Esophagus squamous epithelium (tissue), 5 donors: ENCODE results near the gene TIGAR. TPM values are rescaled to one million over a fixed set of nuclear protein-coding genes. Genes with fewer than 3 reads are reported as not detected.

Experiments
- DNase-seq: peaks from one replicate; lab custom pipeline; 2025; lab: John Stamatoyannopoulos, UW
- H3K27ac ChIP-seq, 4 donors: fragments of 200-600 bp; sonication (generic); one replicate each; pipeline ENCODE4 v1.5.1; 2016 to 2019; ENCODE audit warnings: mild to moderate bottlenecking in 1 of 4
- H3K27me3 ChIP-seq, 4 donors: fragments of 200-600 bp; sonication (generic); 1 replicate in 3 of 4; 2 replicates in 1 of 4; pipeline versions ENCODE4 v1.5.1 to v1.6.0; 2017 to 2021; ENCODE audit warnings: antibody characterized with exemption in 1 of 4
- H3K36me3 ChIP-seq, 3 donors: fragments of 200-600 bp; sonication (generic); one replicate each; pipeline ENCODE4 v1.5.1; 2016 to 2019
- H3K4me1 ChIP-seq, 3 donors: fragments of 200-600 bp; sonication (generic); one replicate each; pipeline ENCODE4 v1.5.1; 2017 to 2019
- H3K4me3 ChIP-seq, 4 donors: fragments of 200-600 bp; sonication (generic); 1 replicate in 3 of 4; 2 replicates in 1 of 4; pipeline ENCODE4 v1.5.1; 2016 to 2019; ENCODE audit warnings: mild to moderate bottlenecking in 2 of 4, moderate library complexity in 1 of 4
- H3K9me3 ChIP-seq, 3 donors: fragments of 200-600 bp; sonication (generic); one replicate each; pipeline ENCODE4 v1.5.1; 2016 to 2019
- CTCF ChIP-seq, 6 experiments: fragments of 450-650 bp in 4 of 6; fragments of 200-600 bp in 2 of 6; sonication (generic) in 2 of 6; IDR thresholded peaks; one replicate each; pipeline ENCODE4 v1.5.1; 2016 to 2019; ENCODE audit warnings: antibody characterized with exemption in 6 of 6, mild to moderate bottlenecking in 4 of 6, moderate library complexity in 4 of 6
- POLR2A ChIP-seq, 4 donors: fragments of 450-650 bp; IDR thresholded peaks; one replicate each; pipeline ENCODE4 v1.6.1; 2017; ENCODE audit warnings: antibody characterized with exemption in 4 of 4, mild to moderate bottlenecking in 4 of 4, moderate library complexity in 3 of 4
- WGBS, 2 donors: methylation state at CpG; one replicate each; pipeline ENCODE4 v1.1.5; 2018; 5-methylcytosine and 5-hydroxymethylcytosine counted together
- intact Hi-C: fragments of 100-400 bp; cut with DNase I; formaldehyde crosslinking; loops from one replicate; pipeline ENCODE4 v1.15.0; 2022
- total RNA-seq, 4 donors: library from RNA; depleted of rRNA; stranded (reverse); fragments of >200 nt; gene quantifications; one replicate each; pipeline ENCODE4 v1.1.0, GENCODE V29; 2016
- donor health status: DM: yes; HTN: yes; CAD: no.

The TIGAR gene
- total RNA-seq, 4 donors from 2014 or later, result 5.1 to 8.1 (median 5.9) TPM

- Histone ChIP-seq H3K9me3 (no peaks in the 10 kb centered on the region), H3K36me3 (no peaks in the 10 kb centered on the region), H3K4me1 (no peaks in the 10 kb centered on the region), H3K4me3 (no peak overlapping the region), H3K27ac (no peak overlapping the region), H3K27me3 (peaks cover 0 to 36% (median 0%) of the 10 kb centered on the region in 4 donors)
- intact Hi-C loops, result no loop called here
- TF ChIP-seq POLR2A (IDR thresholded peaks at IDR 0.05) (no peak), CTCF (IDR thresholded peaks at IDR 0.05) (no peak)
- no peak for DNase-seq
- 54 to 68% methylated on average over 4 to 5 of the region's 8 CpGs for WGBS, 2 donors
Observed at GRCh38 chr12:4383304-4383865, 62.4 kb downstream of the TIGAR start.

GRCh38 chr12:4386801-4387200 lies 65.8 kb downstream of the TIGAR start:
- no peaks in the 10 kb centered on the region for H3K4me1 ChIP-seq

GRCh38 chr12:4387607-4388006 lies 66.6 kb downstream of the TIGAR start:
- 77% methylated on average over 5 of the region's 5 CpGs for WGBS, 2 donors
- no peaks in the 10 kb centered on the region for H3K4me1 ChIP-seq
- intact Hi-C loops, result no loop called here
- peaks cover 0 to 15% (median 0%) of the 10 kb centered on the region in 4 donors for H3K27me3 ChIP-seq
- no peak overlapping the region for H3K27ac ChIP-seq
- H3K9me3 ChIP-seq, result no peaks in the 10 kb centered on the region
- no peaks in the 10 kb centered on the region for H3K36me3 ChIP-seq
- TF ChIP-seq POLR2A (IDR thresholded peaks at IDR 0.05), result no peak
- TF ChIP-seq CTCF (IDR thresholded peaks at IDR 0.05), result no peak
- H3K4me3 ChIP-seq, result no peak overlapping the region
- no peak for DNase-seq

More at GRCh38 chr12:4386801-4387200, 65.8 kb downstream of the TIGAR start:
- intact Hi-C loops, result no loop called here
- Histone ChIP-seq H3K27ac (no peak overlapping the region), H3K36me3 (no peaks in the 10 kb centered on the region), H3K9me3 (no peaks in the 10 kb centered on the region), H3K4me3 (no peak overlapping the region), H3K27me3 (peaks cover 0 to 15% (median 0%) of the 10 kb centered on the region in 4 donors)
- DNase-seq, result no peak
- TF ChIP-seq POLR2A (IDR thresholded peaks at IDR 0.05), result no peak
- no peak for TF ChIP-seq CTCF (IDR thresholded peaks at IDR 0.05)
- WGBS, 2 donors, result 66 to 73% methylated on average over 4 of the region's 4 CpGs

- WGBS, 2 donors, result 35 to 43% methylated on average over 1 of the region's 1 CpG
- peaks cover 0 to 15% (median 0%) of the 10 kb centered on the region in 4 donors for H3K27me3 ChIP-seq
- H3K4me1 ChIP-seq, result no peaks in the 10 kb centered on the region
- no peak overlapping the region for H3K4me3 ChIP-seq
- no peak overlapping the region for H3K27ac ChIP-seq
- no peaks in the 10 kb centered on the region for H3K9me3 ChIP-seq
- intact Hi-C loops, result no loop called here
- TF ChIP-seq CTCF (IDR thresholded peaks at IDR 0.05), result no peak
- TF ChIP-seq POLR2A (IDR thresholded peaks at IDR 0.05), result no peak
- H3K36me3 ChIP-seq, result no peaks in the 10 kb centered on the region
- no peak for DNase-seq
Observed at GRCh38 chr12:4388032-4388431, 67.0 kb downstream of the TIGAR start.

- intact Hi-C loops, result no loop called here
- Histone ChIP-seq H3K9me3 (no peaks in the 10 kb centered on the region), H3K4me3 (no peak overlapping the region), H3K4me1 (no peaks in the 10 kb centered on the region), H3K36me3 (no peaks in the 10 kb centered on the region), H3K27me3 (peaks cover 0 to 15% (median 0%) of the 10 kb centered on the region in 4 donors), H3K27ac (no peak overlapping the region)
- no peak for DNase-seq
- 13 to 74% methylated on average over 1 to 2 of the region's 2 CpGs for WGBS, 2 donors
- no peak for TF ChIP-seq CTCF (IDR thresholded peaks at IDR 0.05)
- TF ChIP-seq POLR2A (IDR thresholded peaks at IDR 0.05), result no peak
Observed at GRCh38 chr12:4388662-4389061, 67.6 kb downstream of the TIGAR start.
